Activated CD8-positive, alpha-beta memory T cell treated with anti-CD3 and anti-CD28 coated beads for 36 hours (primary cell): Measurements from ENCODE around the gene PERM1. TPM values are rescaled to one million over a fixed set of nuclear protein-coding genes. Genes with fewer than 3 reads are reported as not detected.
"Not testable (repeated sequence)": the region's sequence is repeated elsewhere in the genome, so short reads cannot be mapped to it uniquely, and the experiment has no call there.

ENCODE experiments used
- CTCF ChIA-PET: fragments of 350-600 bp; sonication (Branson Sonifier 250); formaldehyde crosslinking; loops from one replicate; lab custom pipeline; 2021; ENCODE audit warnings: antibody characterized with exemption; lab: Charles Lee
- POLR2A ChIA-PET: fragments of 350-600 bp; sonication (Branson Sonifier 250); formaldehyde crosslinking; loops from one replicate; lab custom pipeline; 2021; ENCODE audit warnings: antibody characterized with exemption; lab: Charles Lee
- total RNA-seq, 2 experiments: library from RNA; stranded (reverse); gene quantifications; one replicate each; pipeline ENCODE4 v1.2.3, GENCODE V29; 2021

PERM1 gene
- total RNA-seq, 2 experiments from 2014 or later, result not detected

GRCh38 chr1:984476-984814 is 2.6 kb upstream of the PERM1 start:
- ChIA-PET POLR2A (interaction anchor here (0.8 to 0.9 kb wide), 2 partner anchors 29 to 80 kb away, joined by 3 read pairs; partner anchors contain the start of gene ISG15), CTCF (interaction anchor here (0.6 to 3.3 kb wide), 19 partner anchors 8 to 600 kb away, joined by 3 to 17 read pairs (median 4); partner anchors contain the start of gene ISG15)

- ChIA-PET POLR2A (interaction anchor here (0.8 to 0.9 kb wide), 2 partner anchors 30 to 81 kb away, joined by 3 read pairs; partner anchors contain the start of gene ISG15), CTCF (interaction anchor here (0.6 to 3.3 kb wide), 21 partner anchors 8 to 600 kb away, joined by 3 to 17 read pairs (median 4); partner anchors contain the start of genes ISG15 and UBE2J2)
These were observed 2.0 kb upstream of the PERM1 start for GRCh38 chr1:983798-984475.

GRCh38 chr1:982765-983436 is 1.0 kb upstream of the PERM1 start:
- POLR2A ChIA-PET, result interaction anchor here (1.3 kb wide), 1 partner anchor 16 kb away, joined by 4 read pairs; the partner anchor contains the start of gene PLEKHN1

GRCh38 chr1:981491-981954 is 370 bp downstream of the PERM1 start:
- ChIA-PET CTCF (interaction anchor here (1.1 to 1.4 kb wide), 2 partner anchors 13 to 83 kb away, joined by 3 to 4 read pairs; no protein-coding TSS in a partner anchor), POLR2A (no interaction called here)

More at GRCh38 chr1:982765-983436, 1.0 kb upstream of the PERM1 start:
- CTCF ChIA-PET, result interaction anchor here (1.0 to 3.3 kb wide), 9 partner anchors 11 to 291 kb away, joined by 3 to 17 read pairs (median 8); partner anchors contain the start of genes ISG15 and UBE2J2

GRCh38 chr1:980602-981395 is 1.1 kb downstream of the PERM1 start:
- CTCF ChIA-PET, result interaction anchor here (1.1 to 1.4 kb wide), 2 partner anchors 14 to 83 kb away, joined by 3 to 4 read pairs; no protein-coding TSS in a partner anchor
- POLR2A ChIA-PET, result no interaction called here

GRCh38 chr1:980137-980571 is 1.7 kb downstream of the PERM1 start:
- CTCF ChIA-PET, result no interaction called here

GRCh38 chr1:979744-980072 is 2.2 kb downstream of the PERM1 start:
- CTCF ChIA-PET, result no interaction called here
- POLR2A ChIA-PET, result interaction anchor here (0.7 kb wide), 1 partner anchor 36 kb away, joined by 3 read pairs; no protein-coding TSS in a partner anchor

More at GRCh38 chr1:980137-980571, 1.7 kb downstream of the PERM1 start:
- POLR2A ChIA-PET, result no interaction called here

- CTCF ChIA-PET, result no interaction called here
- POLR2A ChIA-PET, result interaction anchor here (0.7 kb wide), 1 partner anchor 35 kb away, joined by 3 read pairs; no protein-coding TSS in a partner anchor
These were observed 2.8 kb downstream of the PERM1 start for GRCh38 chr1:978835-979743.

GRCh38 chr1:978069-978834 is 3.6 kb downstream of the PERM1 start:
- ChIA-PET POLR2A (no interaction called here), CTCF (no interaction called here)

GRCh38 chr1:976791-977190 is 5.1 kb downstream of the PERM1 start:
- CTCF ChIA-PET, result interaction anchor here (1.1 to 1.8 kb wide), 3 partner anchors 10 to 72 kb away, joined by 3 to 5 read pairs (median 4); no protein-coding TSS in a partner anchor
- POLR2A ChIA-PET, result not testable (repeated sequence)

GRCh38 chr1:975896-976683 is 5.8 kb downstream of the PERM1 start:
- ChIA-PET POLR2A (no interaction called here), CTCF (interaction anchor here (0.7 to 1.8 kb wide), 5 partner anchors 8 to 72 kb away, joined by 3 to 8 read pairs (median 4); no protein-coding TSS in a partner anchor)

- CTCF ChIA-PET, result interaction anchor here (0.7 to 1.8 kb wide), 3 partner anchors 9 to 71 kb away, joined by 3 to 8 read pairs (median 5); no protein-coding TSS in a partner anchor
- POLR2A ChIA-PET, result no interaction called here
These were observed 6.5 kb downstream of the PERM1 start for GRCh38 chr1:975365-975764.

GRCh38 chr1:974687-975328 is 7.1 kb downstream of the PERM1 start:
- POLR2A ChIA-PET, result no interaction called here
- CTCF ChIA-PET, result interaction anchor here (1.8 kb wide), 1 partner anchor 70 kb away, joined by 5 read pairs; no protein-coding TSS in a partner anchor

GRCh38 chr1:974293-974640 is 7.6 kb downstream of the PERM1 start:
- ChIA-PET POLR2A (no interaction called here), CTCF (no interaction called here)

- ChIA-PET CTCF (no interaction called here), POLR2A (no interaction called here)
These were observed 8.2 kb downstream of the PERM1 start for GRCh38 chr1:973459-974292.
